LNCAP (cell line): ENCODE measurements around the gene KIF20B.

Experiments used
- CTCF ChIP-seq: fragments of 450-650 bp; IDR thresholded peaks from 2 replicates; pipeline ENCODE4 v1.5.1; 2017; ENCODE audit warnings: mild to moderate bottlenecking

The KIF20B gene

GRCh38 chr10:89706011-89706410 lies 4.6 kb downstream of the KIF20B start:
- no peak for TF ChIP-seq CTCF

- TF ChIP-seq CTCF = no peak
Measured at GRCh38 chr10:89707372-89707771, 6.0 kb downstream of the KIF20B start.

GRCh38 chr10:89710753-89711152 lies 9.4 kb downstream of the KIF20B start:
- TF ChIP-seq CTCF = no peak

DNA sequence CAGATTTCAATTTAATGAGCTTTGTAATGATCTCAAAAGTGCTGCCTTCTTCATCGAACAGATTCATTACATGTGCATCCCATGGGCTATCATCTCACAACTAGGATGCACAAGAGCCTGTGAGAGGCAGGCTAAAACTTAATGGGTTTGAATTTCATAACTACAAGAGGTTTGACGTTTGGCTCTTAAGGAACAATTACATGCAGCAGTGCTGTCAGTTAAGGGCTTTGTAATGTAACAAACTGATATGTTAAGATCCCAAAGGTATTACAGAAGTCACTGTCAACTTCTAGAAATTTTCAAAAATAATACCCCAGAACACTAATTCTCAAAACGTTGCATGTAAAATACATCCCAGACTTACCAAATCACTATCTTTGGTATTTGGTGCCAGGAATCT lies 33.2 kb downstream of the KIF20B start:
- no peak for TF ChIP-seq CTCF

DNA sequence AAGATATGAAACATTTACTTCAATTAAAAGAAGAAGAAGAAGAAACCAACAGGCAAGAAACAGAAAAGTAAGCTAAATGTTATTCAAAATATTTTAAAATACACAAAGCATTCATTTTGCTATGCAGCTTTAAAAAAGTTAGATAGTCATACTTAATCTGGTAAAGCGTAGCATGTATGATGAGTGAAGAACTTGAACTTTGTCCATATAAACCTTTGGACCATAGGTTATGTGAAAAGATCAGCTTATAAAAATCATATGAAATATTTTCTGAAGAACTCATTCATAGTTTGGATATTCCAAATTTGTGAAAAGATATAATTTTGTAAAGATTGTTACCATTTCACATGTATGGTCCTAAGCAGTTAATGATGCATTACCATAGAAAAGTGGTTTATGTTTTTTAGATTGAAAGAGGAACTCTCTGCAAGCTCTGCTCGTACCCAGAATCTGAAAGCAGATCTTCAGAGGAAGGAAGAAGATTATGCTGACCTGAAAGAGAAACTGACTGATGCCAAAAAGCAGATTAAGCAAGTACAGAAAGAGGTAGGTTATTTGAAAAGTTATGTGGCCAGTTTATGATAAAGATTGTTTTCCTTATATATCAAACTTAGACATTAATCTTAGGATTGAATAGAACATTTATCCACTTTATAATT lies 37.3 kb downstream of the KIF20B start:
- TF ChIP-seq CTCF = no peak

- TF ChIP-seq CTCF = no peak
Measured at GRCh38 chr10:89741126-89741762, 39.9 kb downstream of the KIF20B start.

DNA sequence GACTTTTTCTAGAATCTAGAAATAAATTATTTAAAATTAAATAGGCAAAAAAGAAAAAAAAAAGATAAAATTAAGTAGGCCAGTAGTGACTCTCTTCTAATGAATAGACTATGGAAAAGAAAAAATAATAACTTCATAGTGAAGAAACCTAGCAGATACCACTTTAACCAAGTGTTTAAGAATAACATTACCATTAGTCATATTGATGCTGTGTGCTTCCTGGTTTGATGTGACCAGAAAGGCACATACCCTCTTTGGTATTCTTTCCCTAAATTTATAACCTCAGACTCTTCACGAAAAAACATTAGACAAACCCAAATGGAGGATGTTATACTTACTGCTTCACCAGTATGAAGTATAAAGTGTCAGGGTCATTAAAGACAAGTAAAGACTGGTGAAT lies 42.6 kb downstream of the KIF20B start:
- TF ChIP-seq CTCF = no peak
